ENCODE results near the gene KCNE4.
A peak's percentile ranks its signal among the peaks of the same experiment; 100 is the strongest.

The KCNE4 gene

GRCh38 chr2:223050900-223051504 lies 988 bp upstream of the KCNE4 start:
- H3K27me3 ChIP-seq (ENCODE audit: low read depth, low read length): no peaks in the 10 kb centered on the region
- H3K9me3 ChIP-seq (ENCODE audit: control insufficient read depth in 1 of 2, low read length in 2 of 2): no peaks in the 10 kb centered on the region
- peaks cover 0 to 15% of the 10 kb centered on the region in 2 donors for H3K4me1 ChIP-seq (ENCODE audit: control insufficient read depth in 1 of 2, insufficient read depth in 2 of 2, low read length in 2 of 2)
- H3K36me3 ChIP-seq (ENCODE audit: control insufficient read depth in 1 of 2, insufficient read depth in 2 of 2, low read length in 2 of 2): no peaks in the 10 kb centered on the region
- no peak overlapping the region for H3K27ac ChIP-seq (ENCODE audit: low read length)
- H3K4me3 ChIP-seq (ENCODE audit: low read depth in 1 of 2, low read length in 2 of 2): peak overlapping the region in 1 of 2 donors; percentile 56

DNA sequence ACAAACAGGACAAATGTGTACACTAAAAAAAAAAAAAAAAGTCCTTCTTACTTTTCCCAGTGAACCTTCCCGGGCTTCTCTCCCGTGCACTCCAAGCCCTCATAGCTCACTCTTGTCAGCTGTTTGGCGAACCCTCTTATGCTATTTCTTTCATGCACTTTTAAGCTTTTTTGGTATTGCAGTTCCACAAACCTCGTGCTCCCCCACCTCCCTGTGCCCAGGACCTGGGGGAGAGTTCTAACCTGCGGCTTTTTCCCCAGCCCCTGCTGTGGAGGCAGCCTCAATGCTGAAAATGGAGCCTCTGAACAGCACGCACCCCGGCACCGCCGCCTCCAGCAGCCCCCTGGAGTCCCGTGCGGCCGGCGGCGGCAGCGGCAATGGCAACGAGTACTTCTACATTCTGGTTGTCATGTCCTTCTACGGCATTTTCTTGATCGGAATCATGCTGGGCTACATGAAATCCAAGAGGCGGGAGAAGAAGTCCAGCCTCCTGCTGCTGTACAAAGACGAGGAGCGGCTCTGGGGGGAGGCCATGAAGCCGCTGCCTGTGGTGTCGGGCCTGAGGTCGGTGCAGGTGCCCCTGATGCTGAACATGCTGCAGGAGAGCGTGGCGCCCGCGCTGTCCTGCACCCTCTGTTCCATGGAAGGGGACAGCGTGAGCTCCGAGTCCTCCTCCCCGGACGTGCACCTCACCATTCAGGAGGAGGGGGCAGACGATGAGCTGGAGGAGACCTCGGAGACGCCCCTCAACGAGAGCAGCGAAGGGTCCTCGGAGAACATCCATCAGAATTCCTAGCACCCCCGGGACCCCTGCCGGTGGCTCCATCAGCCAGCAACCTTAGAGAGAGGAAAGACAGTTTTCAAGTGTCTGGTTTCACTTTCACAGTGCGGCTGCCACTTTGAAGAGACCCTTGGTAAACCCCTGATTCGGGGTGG lies 826 bp downstream of the KCNE4 start:
- H3K4me3 ChIP-seq (ENCODE audit: low read depth in 1 of 2, low read length in 2 of 2): peak overlapping the region; percentile 56 to 63
- H3K4me1 ChIP-seq (ENCODE audit: control insufficient read depth in 1 of 2, insufficient read depth in 2 of 2, low read length in 2 of 2): peaks cover 3 to 23% of the 10 kb centered on the region in 2 donors
- no peaks in the 10 kb centered on the region for H3K36me3 ChIP-seq (ENCODE audit: control insufficient read depth in 1 of 2, insufficient read depth in 2 of 2, low read length in 2 of 2)
- H3K27ac ChIP-seq (ENCODE audit: low read length): peak overlapping the region; percentile 61
- H3K27me3 ChIP-seq (ENCODE audit: low read depth, low read length): no peaks in the 10 kb centered on the region
- no peaks in the 10 kb centered on the region for H3K9me3 ChIP-seq (ENCODE audit: control insufficient read depth in 1 of 2, low read length in 2 of 2)

DNA sequence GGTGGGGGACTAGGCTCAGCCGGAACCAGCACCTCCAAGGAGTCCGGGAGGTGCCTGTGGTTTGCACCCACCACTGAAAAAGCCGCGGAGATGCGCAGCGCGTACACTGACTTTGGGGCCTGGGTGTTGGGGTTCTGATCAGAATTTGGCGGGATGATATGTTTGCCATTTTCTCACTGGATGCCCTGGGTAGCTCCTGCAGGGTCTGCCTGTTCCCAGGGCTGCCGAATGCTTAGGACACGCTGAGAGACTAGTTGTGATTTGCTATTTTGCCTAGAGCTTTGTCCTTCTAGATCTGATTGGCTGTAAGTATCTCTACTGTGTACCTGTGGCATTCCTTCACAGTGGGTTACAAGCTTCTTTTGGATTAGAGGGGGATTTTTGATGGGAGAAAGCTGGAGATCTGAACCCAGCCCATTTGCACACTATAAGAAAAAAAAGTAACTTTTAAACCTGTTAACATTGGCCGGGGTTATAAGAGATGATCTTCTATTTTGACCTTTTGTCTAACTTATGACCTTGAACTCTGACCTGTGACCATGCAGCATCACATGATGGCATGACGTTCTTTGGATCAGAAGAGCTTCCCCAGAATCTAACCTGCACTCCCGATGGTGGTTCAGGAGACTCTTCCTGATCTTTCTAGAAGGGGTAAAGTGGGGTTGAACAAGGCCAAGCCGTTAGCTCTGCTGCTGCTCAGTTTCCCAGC lies 1.6 kb downstream of the KCNE4 start:
- Histone ChIP-seq H3K4me1 (ENCODE audit: control insufficient read depth in 1 of 2, insufficient read depth in 2 of 2, low read length in 2 of 2) (peaks cover 3 to 23% of the 10 kb centered on the region in 2 donors), H3K9me3 (ENCODE audit: control insufficient read depth in 1 of 2, low read length in 2 of 2) (no peaks in the 10 kb centered on the region), H3K36me3 (ENCODE audit: control insufficient read depth in 1 of 2, insufficient read depth in 2 of 2, low read length in 2 of 2) (no peaks in the 10 kb centered on the region), H3K4me3 (ENCODE audit: low read depth in 1 of 2, low read length in 2 of 2) (peak overlapping the region; percentile 56 to 63), H3K27ac (ENCODE audit: low read length) (peak overlapping the region; percentile 61), H3K27me3 (ENCODE audit: low read depth, low read length) (no peaks in the 10 kb centered on the region)

GRCh38 chr2:223054193-223054781 lies 2.3 kb downstream of the KCNE4 start:
- peaks cover 3 to 23% of the 10 kb centered on the region in 2 donors for H3K4me1 ChIP-seq (ENCODE audit: control insufficient read depth in 1 of 2, insufficient read depth in 2 of 2, low read length in 2 of 2)

GRCh38 chr2:223055140-223055539 lies 3.1 kb downstream of the KCNE4 start:
- H3K9me3 ChIP-seq (ENCODE audit: control insufficient read depth in 1 of 2, low read length in 2 of 2): no peaks in the 10 kb centered on the region
- H3K4me3 ChIP-seq (ENCODE audit: low read depth in 1 of 2, low read length in 2 of 2): no peak overlapping the region
- H3K27me3 ChIP-seq (ENCODE audit: low read depth, low read length): no peaks in the 10 kb centered on the region
- peaks cover 3 to 23% of the 10 kb centered on the region in 2 donors for H3K4me1 ChIP-seq (ENCODE audit: control insufficient read depth in 1 of 2, insufficient read depth in 2 of 2, low read length in 2 of 2)
- H3K36me3 ChIP-seq (ENCODE audit: control insufficient read depth in 1 of 2, insufficient read depth in 2 of 2, low read length in 2 of 2): no peaks in the 10 kb centered on the region
- no peak overlapping the region for H3K27ac ChIP-seq (ENCODE audit: low read length)

More at GRCh38 chr2:223054193-223054781, 2.3 kb downstream of the KCNE4 start:
- Histone ChIP-seq H3K27ac (ENCODE audit: low read length) (peak overlapping the region; percentile 61), H3K27me3 (ENCODE audit: low read depth, low read length) (no peaks in the 10 kb centered on the region), H3K4me3 (ENCODE audit: low read depth in 1 of 2, low read length in 2 of 2) (peak overlapping the region; percentile 56 to 63), H3K36me3 (ENCODE audit: control insufficient read depth in 1 of 2, insufficient read depth in 2 of 2, low read length in 2 of 2) (no peaks in the 10 kb centered on the region), H3K9me3 (ENCODE audit: control insufficient read depth in 1 of 2, low read length in 2 of 2) (no peaks in the 10 kb centered on the region)

GRCh38 chr2:223055836-223056235 lies 3.8 kb downstream of the KCNE4 start:
- no peaks in the 10 kb centered on the region for H3K36me3 ChIP-seq (ENCODE audit: control insufficient read depth in 1 of 2, insufficient read depth in 2 of 2, low read length in 2 of 2)
- peaks cover 3 to 20% of the 10 kb centered on the region in 2 donors for H3K4me1 ChIP-seq (ENCODE audit: control insufficient read depth in 1 of 2, insufficient read depth in 2 of 2, low read length in 2 of 2)
- H3K27me3 ChIP-seq (ENCODE audit: low read depth, low read length): no peaks in the 10 kb centered on the region
- peak overlapping the region; percentile 52 for H3K27ac ChIP-seq (ENCODE audit: low read length)
- H3K4me3 ChIP-seq (ENCODE audit: low read depth in 1 of 2, low read length in 2 of 2): peak overlapping the region in 1 of 2 donors; percentile 38
- H3K9me3 ChIP-seq (ENCODE audit: control insufficient read depth in 1 of 2, low read length in 2 of 2): no peaks in the 10 kb centered on the region

GRCh38 chr2:223056701-223057418 lies 4.9 kb downstream of the KCNE4 start:
- no peaks in the 10 kb centered on the region for H3K36me3 ChIP-seq (ENCODE audit: control insufficient read depth in 1 of 2, insufficient read depth in 2 of 2, low read length in 2 of 2)
- H3K27me3 ChIP-seq (ENCODE audit: low read depth, low read length): no peaks in the 10 kb centered on the region
- H3K4me1 ChIP-seq (ENCODE audit: control insufficient read depth in 1 of 2, insufficient read depth in 2 of 2, low read length in 2 of 2): peaks cover 3 to 13% of the 10 kb centered on the region in 2 donors
- no peaks in the 10 kb centered on the region for H3K9me3 ChIP-seq (ENCODE audit: control insufficient read depth in 1 of 2, low read length in 2 of 2)
- H3K4me3 ChIP-seq (ENCODE audit: low read depth in 1 of 2, low read length in 2 of 2): no peak overlapping the region
- peak overlapping the region; percentile 52 for H3K27ac ChIP-seq (ENCODE audit: low read length)

GRCh38 chr2:223057569-223057968 lies 5.6 kb downstream of the KCNE4 start:
- no peaks in the 10 kb centered on the region for H3K9me3 ChIP-seq (ENCODE audit: control insufficient read depth in 1 of 2, low read length in 2 of 2)
- no peaks in the 10 kb centered on the region for H3K36me3 ChIP-seq (ENCODE audit: control insufficient read depth in 1 of 2, insufficient read depth in 2 of 2, low read length in 2 of 2)
- no peak overlapping the region for H3K4me3 ChIP-seq (ENCODE audit: low read depth in 1 of 2, low read length in 2 of 2)
- H3K27ac ChIP-seq (ENCODE audit: low read length): no peak overlapping the region
- H3K27me3 ChIP-seq (ENCODE audit: low read depth, low read length): no peaks in the 10 kb centered on the region
- peaks cover 3 to 13% of the 10 kb centered on the region in 2 donors for H3K4me1 ChIP-seq (ENCODE audit: control insufficient read depth in 1 of 2, insufficient read depth in 2 of 2, low read length in 2 of 2)

DNA sequence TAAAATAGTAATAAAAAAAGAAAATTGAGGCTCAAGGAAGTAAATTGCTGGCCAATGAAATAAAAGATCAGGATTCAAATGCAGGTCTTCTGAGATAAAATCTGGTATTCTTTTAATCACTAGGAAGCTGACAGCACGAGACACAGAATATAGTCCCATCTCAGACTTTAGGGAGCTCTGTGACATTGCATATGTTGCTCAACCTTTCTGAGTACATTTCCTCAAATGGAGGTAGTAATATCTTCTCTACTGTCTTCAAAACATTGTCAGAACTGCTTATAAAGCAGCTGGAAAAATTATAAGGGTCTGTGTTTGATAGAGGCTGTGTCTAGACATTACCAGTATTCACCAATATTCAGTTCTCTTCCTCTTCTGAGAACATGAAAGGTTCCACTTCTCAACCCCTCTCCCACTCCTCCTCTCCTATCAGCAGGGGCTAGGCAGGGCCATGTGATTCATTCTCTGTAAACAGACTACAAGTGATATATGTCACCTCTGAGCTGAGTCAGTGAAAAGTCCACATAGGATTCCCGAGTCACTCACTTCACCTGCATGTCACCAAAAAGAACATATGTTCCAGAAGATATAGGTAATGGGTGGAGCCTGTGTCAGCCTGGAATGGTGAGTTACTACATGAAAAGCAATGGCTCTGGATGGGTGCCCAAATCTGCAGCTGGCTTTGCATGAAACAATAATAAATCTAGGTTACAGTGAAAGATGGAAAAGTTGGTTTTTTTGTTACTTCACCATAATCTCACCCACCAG lies 7.1 kb downstream of the KCNE4 start:
- H3K4me1 ChIP-seq (ENCODE audit: control insufficient read depth in 1 of 2, insufficient read depth in 2 of 2, low read length in 2 of 2): peaks cover 3 to 13% of the 10 kb centered on the region in 2 donors

DNA sequence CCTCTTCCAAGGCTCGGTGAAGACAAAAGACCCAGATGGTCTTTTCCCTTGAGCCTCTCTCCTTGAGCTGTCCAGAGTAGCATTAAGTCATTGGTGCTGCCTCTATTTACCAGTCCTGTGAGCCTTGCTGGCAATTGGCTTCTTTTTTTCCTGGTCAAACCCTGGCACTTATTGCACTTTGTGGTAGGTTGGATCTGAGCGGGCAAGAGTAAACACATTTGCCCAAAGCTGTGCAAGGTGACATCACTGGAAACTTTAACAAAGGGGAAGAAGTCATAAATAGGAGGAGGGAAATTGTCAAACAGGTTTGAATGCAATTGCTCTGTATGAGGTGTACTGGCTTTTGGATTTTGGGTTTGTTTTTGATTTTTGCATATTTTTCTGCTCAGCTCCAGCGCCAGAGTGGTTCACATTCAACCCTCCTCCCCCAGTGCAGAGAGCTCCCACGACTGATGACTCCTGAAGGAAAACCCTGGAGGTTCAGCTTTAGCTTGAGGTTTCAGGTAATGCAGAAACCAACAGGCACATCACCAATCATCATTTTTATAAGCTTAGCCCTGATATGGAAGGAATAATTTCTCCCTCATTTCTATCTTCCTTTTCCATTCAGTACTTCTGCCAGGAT lies 8.3 kb downstream of the KCNE4 start:
- Histone ChIP-seq H3K27me3 (ENCODE audit: low read depth, low read length) (no peaks in the 10 kb centered on the region), H3K9me3 (ENCODE audit: control insufficient read depth in 1 of 2, low read length in 2 of 2) (no peaks in the 10 kb centered on the region), H3K4me1 (ENCODE audit: control insufficient read depth in 1 of 2, insufficient read depth in 2 of 2, low read length in 2 of 2) (peaks cover 3 to 13% of the 10 kb centered on the region in 2 donors), H3K27ac (ENCODE audit: low read length) (no peak overlapping the region), H3K4me3 (ENCODE audit: low read depth in 1 of 2, low read length in 2 of 2) (no peak overlapping the region), H3K36me3 (ENCODE audit: control insufficient read depth in 1 of 2, insufficient read depth in 2 of 2, low read length in 2 of 2) (no peaks in the 10 kb centered on the region)

More for the DNA sequence above, 7.1 kb downstream of the KCNE4 start:
- Histone ChIP-seq H3K27me3 (ENCODE audit: low read depth, low read length) (no peaks in the 10 kb centered on the region), H3K9me3 (ENCODE audit: control insufficient read depth in 1 of 2, low read length in 2 of 2) (no peaks in the 10 kb centered on the region), H3K4me3 (ENCODE audit: low read depth in 1 of 2, low read length in 2 of 2) (no peak overlapping the region), H3K36me3 (ENCODE audit: control insufficient read depth in 1 of 2, insufficient read depth in 2 of 2, low read length in 2 of 2) (no peaks in the 10 kb centered on the region), H3K27ac (ENCODE audit: low read length) (no peak overlapping the region)
